Stimulated activated CD4-positive, alpha-beta T cell treated with anti-CD3 and anti-CD28 coated beads, Interleukin-12 subunit alpha, Interleukin-12 subunit beta, amount 100 ng/mL, for 4 hours (primary cell): ENCODE data around the gene FBXO39.
"Not testable (repeated sequence)": the region's sequence is repeated elsewhere in the genome, so short reads cannot be mapped to it uniquely, and the experiment has no call there.

ENCODE experiments used
- DNase-seq: peaks from one replicate; pipeline ENCODE4 v3.0.0-alpha.2; 2020

The FBXO39 gene

DNA sequence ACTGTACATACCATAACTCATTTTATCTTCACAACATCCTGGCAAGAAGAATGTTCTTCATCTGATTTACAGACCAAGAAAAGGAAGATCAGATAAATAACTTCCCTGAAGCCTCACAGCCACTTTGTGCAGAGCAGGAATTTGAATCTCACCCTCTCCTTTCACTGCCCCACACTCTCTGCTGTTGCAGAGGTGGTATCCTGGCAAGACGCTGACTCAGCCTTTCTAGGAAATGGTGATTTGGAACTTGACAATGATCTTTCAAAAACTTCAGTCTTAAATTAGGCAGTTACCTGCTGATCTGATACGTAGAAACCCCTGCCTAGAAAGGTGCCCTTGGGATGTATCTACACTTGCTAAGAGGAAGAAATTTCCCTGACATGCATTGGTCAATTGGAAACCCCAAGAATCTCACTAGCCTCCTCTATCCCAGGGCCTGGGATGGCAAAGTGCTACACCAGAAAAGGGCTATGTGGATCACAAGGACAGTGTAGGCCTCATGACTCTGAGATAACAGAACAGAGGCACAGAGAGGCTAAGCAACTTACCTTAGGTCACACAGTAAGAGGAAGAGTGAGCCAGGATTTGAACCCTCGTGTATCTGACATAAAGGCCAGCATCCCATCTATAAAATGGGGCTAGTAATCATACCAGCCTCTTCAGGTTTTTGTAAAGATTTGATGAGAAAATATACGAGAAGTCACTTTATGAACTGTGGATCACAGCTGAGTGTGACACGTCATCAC is 17.9 kb downstream of the FBXO39 start:
- no peak for DNase-seq

GRCh38 chr17:6796017-6796886 is 20.2 kb downstream of the FBXO39 start:
- DNase-seq = no peak

DNA sequence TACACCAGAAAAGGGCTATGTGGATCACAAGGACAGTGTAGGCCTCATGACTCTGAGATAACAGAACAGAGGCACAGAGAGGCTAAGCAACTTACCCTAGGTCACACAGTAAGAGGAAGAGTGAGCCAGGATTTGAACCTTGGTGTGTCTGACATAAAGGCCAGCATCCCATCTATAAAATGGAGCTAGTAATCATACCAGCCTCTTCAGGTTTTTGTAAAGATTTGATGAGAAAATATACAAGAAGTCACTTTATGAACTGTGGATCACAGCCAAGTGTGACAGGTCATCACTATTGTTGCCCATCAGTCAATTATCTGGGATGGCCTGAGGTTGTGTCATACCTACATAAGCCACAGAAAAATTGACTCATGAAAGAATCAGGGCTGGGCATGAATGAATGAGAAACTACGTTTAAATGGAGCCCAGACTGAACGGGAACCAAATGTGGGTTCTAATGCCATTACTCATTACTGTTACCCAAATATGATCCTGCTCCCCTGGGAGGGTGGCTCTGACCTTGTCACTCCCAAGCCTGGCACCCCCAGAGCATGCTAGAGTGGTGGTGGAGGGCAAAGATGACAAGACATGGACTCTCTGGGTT is 21.0 kb downstream of the FBXO39 start:
- no peak for DNase-seq

GRCh38 chr17:6797718-6798351 is 21.8 kb downstream of the FBXO39 start:
- no peak for DNase-seq

GRCh38 chr17:6799738-6800137 is 23.7 kb downstream of the FBXO39 start:
- no peak for DNase-seq

DNA sequence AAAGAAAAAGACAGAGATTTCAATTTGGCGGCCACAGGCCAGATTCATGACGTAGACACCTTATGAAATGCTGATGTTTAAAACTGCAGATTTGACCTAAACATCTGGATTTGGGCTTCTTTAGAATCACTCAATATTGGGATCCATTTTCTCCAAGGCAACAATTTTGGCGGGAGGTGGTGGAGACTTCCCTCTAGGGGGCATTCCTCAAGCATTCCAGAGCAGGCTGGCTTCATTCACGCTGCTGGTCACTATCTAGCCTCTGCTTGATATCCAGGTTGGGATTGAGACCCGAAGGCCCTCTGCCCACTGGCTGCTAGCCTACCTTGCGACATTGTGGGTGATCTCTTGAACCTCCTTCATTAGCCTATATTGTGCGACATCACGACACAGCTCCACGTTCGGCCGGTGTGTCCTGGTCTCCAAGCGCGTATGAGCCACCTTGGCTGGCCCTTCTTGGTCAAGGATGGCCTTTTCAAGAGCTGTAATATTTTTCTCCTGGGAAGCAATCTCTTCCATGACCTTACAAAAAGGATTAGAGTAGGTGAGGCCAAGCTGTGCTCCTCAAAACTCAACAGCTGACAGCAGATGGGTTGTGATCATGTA is 24.5 kb downstream of the FBXO39 start:
- DNase-seq = peak; percentile 15

DNA sequence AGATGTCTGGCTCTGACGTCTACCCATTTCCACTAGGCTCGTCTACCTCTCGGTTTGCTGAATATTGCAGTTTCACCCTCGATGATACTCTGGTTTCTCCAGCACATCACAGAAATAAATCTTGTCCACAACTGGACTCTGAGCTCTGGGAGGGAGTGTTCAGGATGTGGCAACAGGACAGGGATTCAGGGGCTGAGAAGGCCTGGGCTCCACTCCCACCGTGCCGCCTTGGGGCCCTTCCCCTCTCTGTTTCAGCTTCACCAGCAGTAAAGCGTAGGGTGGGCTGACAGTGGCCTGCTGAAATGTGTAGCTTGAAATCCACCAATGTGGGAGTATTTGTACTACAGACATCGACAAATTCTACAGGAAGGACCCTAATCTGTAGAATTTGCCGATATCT is 35.5 kb downstream of the FBXO39 start:
- DNase-seq = no peak

- no peak for DNase-seq
Measured at GRCh38 chr17:6812295-6812694, 36.3 kb downstream of the FBXO39 start.

DNA sequence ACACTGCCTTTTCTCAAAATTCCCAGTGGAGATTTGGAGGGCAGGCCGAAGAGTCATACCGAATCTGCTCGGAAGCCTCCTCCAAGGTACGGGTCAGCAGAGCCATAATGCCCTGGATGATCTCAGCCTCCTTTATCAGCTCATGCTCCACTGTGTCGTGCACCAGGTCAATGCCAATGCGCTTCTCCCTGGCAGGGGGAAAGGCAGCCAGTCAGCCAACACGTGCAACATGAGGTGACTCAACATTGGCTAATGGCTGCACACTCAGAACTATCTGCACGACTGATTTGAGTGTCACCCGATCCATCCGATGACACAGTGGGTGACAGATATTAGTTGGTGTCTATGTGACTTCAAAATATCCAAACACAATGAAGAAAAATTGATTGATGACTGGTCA is 39.8 kb downstream of the FBXO39 start:
- DNase-seq = no peak

- DNase-seq = not testable (repeated sequence)
Measured at GRCh38 chr17:6816368-6816767, 40.4 kb downstream of the FBXO39 start.

DNA sequence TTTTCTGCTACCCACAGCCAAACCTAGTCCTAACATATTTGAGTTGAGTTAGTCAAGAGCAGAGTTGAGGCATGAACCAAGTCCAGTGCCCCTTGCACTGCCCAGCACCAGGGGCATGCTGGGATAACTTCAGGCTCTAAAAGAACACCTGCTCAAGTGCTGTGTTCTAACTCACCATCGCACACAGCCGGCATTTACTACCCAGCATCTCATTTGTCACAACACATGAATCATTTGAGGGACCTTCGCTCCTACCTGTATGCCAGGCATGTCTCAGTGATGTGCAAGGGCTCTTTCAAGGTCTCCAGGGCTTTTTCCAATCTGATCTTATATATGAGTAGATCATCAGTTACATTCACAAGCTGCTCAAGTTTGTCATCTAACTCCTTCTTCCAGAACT is 42.9 kb downstream of the FBXO39 start:
- no peak for DNase-seq

- DNase-seq = no peak
Measured at GRCh38 chr17:6823011-6823442, 47.0 kb downstream of the FBXO39 start.

- no peak for DNase-seq
Measured at GRCh38 chr17:6830383-6830986, 54.5 kb downstream of the FBXO39 start.

- peak; percentile 47 for DNase-seq
Measured at GRCh38 chr17:6831661-6832263, 55.7 kb downstream of the FBXO39 start, which contains the start of gene TEKT1. Gene TEKT1 (minus strand): TSS chr17:6831729. CDS start chr17:6830376, 1,353 bp downstream.
